PC-9 (cell line): Measurements from ENCODE around the gene OTOL1. TPM values are rescaled to one million over a fixed set of nuclear protein-coding genes. Genes with fewer than 3 reads are reported as not detected.
"Not testable (repeated sequence)": the region's sequence is repeated elsewhere in the genome, so short reads cannot be mapped to it uniquely, and the experiment has no call there.

Experiments used
- BruUV-seq: library from RNA; stranded (reverse); fragments of 400-500 nt; replicated peaks from 2 replicates; lab custom pipeline; 2021; lab: Mats Ljungman, UMichigan
- CTCF ChIA-PET: fragments of 300-600 bp; sonication (Branson Sonifier 250); formaldehyde crosslinking; loops from one replicate; lab custom pipeline; 2022; ENCODE audit warnings: antibody characterized with exemption; lab: Charles Lee
- POLR2A ChIA-PET: fragments of 300-600 bp; sonication (Branson Sonifier 250); formaldehyde crosslinking; loops from one replicate; lab custom pipeline; 2022; ENCODE audit warnings: antibody characterized with exemption; ENCODE audit not compliant: unreplicated experiment; lab: Charles Lee
- DNase-seq, 2 experiments: peaks; one replicate each; pipeline versions ENCODE4 v3.0.0 to v3.0.0-alpha.2; 2015 to 2022; ENCODE audit warnings: mixed read lengths in 1 of 2
- H2AFZ ChIP-seq: fragments of 200-600 bp; sonication (generic); 2 replicates; pipeline ENCODE4 v1.8.1; 2017; ENCODE audit warnings: antibody characterized with exemption
- H3F3A ChIP-seq: fragments of 200-600 bp; sonication (generic); 2 replicates; pipeline ENCODE4 v1.8.1; 2017; ENCODE audit warnings: antibody characterized with exemption, mild to moderate bottlenecking, low read depth; ENCODE audit not compliant: insufficient read depth
- H3K27ac ChIP-seq: fragments of 200-600 bp; sonication (generic); 2 replicates; pipeline ENCODE4 v1.6.1; 2016; ENCODE audit warnings: mixed run types
- H3K27me3 ChIP-seq: fragments of 200-600 bp; sonication (generic); 2 replicates; pipeline ENCODE4 v1.6.1; 2016; ENCODE audit warnings: low read depth, mixed run types; ENCODE audit not compliant: insufficient read depth
- H3K36me3 ChIP-seq: fragments of 200-600 bp; sonication (generic); 2 replicates; pipeline ENCODE4 v1.6.1; 2016; ENCODE audit warnings: low read depth, mixed run types
- H3K4me1 ChIP-seq: fragments of 200-600 bp; sonication (generic); replicated peaks from 2 replicates; pipeline ENCODE4 v1.6.1; 2016; ENCODE audit warnings: mixed run types; ENCODE audit not compliant: insufficient read depth
- H3K4me2 ChIP-seq: fragments of 200-600 bp; sonication (generic); 2 replicates; pipeline ENCODE4 v1.6.1; 2017; ENCODE audit warnings: mixed run types
- H3K4me3 ChIP-seq: fragments of 200-600 bp; sonication (generic); 2 replicates; pipeline ENCODE4 v1.6.1; 2016; ENCODE audit warnings: mixed run types
- H3K79me2 ChIP-seq: fragments of 200-600 bp; sonication (generic); 2 replicates; pipeline ENCODE4 v1.6.1; 2017; ENCODE audit warnings: low read depth, mixed run types
- H3K9me2 ChIP-seq: fragments of 200-600 bp; sonication (generic); 2 replicates; pipeline ENCODE4 v1.8.1; 2017; ENCODE audit warnings: mild to moderate bottlenecking; ENCODE audit not compliant: insufficient read depth
- H3K9me3 ChIP-seq: fragments of 200-600 bp; sonication (generic); 2 replicates; pipeline ENCODE4 v1.8.1; 2016; ENCODE audit warnings: low read depth; ENCODE audit not compliant: insufficient read depth
- H4K20me1 ChIP-seq: fragments of 200-600 bp; sonication (generic); 2 replicates; pipeline ENCODE4 v1.8.1; 2017; ENCODE audit not compliant: insufficient read depth
- EZH2 ChIP-seq: fragments of 200-600 bp; sonication (generic); IDR thresholded peaks from 2 replicates; pipeline ENCODE4 v1.8.0; 2017; ENCODE audit warnings: antibody characterized with exemption, low read depth
- intact Hi-C: fragments of 100-400 bp; cut with micrococcal nuclease; formaldehyde crosslinking; loops from one replicate; pipeline ENCODE4 v1.10.0; 2022; ENCODE audit not compliant: unreplicated experiment
- total RNA-seq: library from RNA; stranded (reverse); gene quantifications from 2 replicates; pipeline ENCODE4 v1.2.3, GENCODE V29; 2021
- TF ChIP-seq, protein P1 (sequence below): fragments of 200-600 bp; sonication (generic); conservative IDR thresholded peaks from 2 replicates; pipeline ENCODE4 v1.6.1; 2017; ENCODE audit warnings: mixed run types, antibody characterized with exemption, mild to moderate bottlenecking, moderate library complexity

OTOL1 gene
- total RNA-seq, 1 experiment from 2014 or later: not detected

DNA sequence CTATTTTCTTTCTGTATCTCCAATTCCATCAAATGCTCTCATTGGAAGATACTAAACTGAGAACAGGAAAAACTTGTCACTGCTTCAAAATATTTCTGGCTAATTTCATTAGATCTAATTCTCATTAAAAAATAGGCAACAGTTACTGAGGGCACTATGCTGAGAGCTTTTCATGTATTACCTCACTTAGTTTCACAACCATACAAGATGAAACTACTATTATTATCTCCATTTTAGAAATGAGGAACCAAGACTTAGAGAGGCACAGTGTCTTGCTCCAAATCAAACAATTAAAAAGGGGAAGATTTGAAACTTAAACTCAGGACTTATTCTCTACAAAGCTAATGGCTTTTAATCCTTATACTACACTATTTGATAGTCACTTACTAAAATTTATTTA lies 7.2 kb upstream of the OTOL1 start:
- no peaks in the 10 kb centered on the region for H3F3A ChIP-seq
- H3K4me2 ChIP-seq: no peak overlapping the region
- H3K36me3 ChIP-seq: no peaks in the 10 kb centered on the region
- TF ChIP-seq, protein P1, sequence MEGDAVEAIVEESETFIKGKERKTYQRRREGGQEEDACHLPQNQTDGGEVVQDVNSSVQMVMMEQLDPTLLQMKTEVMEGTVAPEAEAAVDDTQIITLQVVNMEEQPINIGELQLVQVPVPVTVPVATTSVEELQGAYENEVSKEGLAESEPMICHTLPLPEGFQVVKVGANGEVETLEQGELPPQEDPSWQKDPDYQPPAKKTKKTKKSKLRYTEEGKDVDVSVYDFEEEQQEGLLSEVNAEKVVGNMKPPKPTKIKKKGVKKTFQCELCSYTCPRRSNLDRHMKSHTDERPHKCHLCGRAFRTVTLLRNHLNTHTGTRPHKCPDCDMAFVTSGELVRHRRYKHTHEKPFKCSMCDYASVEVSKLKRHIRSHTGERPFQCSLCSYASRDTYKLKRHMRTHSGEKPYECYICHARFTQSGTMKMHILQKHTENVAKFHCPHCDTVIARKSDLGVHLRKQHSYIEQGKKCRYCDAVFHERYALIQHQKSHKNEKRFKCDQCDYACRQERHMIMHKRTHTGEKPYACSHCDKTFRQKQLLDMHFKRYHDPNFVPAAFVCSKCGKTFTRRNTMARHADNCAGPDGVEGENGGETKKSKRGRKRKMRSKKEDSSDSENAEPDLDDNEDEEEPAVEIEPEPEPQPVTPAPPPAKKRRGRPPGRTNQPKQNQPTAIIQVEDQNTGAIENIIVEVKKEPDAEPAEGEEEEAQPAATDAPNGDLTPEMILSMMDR: no peak
- TF ChIP-seq EZH2: no peak
- H3K27me3 ChIP-seq: no peaks in the 10 kb centered on the region
- no peak for DNase-seq
- H2AFZ ChIP-seq: no peak overlapping the region
- intact Hi-C loops: no loop called here
- H3K9me3 ChIP-seq: no peaks in the 10 kb centered on the region
- POLR2A ChIA-PET: no interaction called here
- no peaks in the 10 kb centered on the region for H4K20me1 ChIP-seq
- no peaks in the 10 kb centered on the region for H3K4me1 ChIP-seq
- no TSS peak for BruUV-seq
- CTCF ChIA-PET: no interaction called here
- H3K9me2 ChIP-seq: no peaks in the 10 kb centered on the region
- H3K4me3 ChIP-seq: no peak overlapping the region
- H3K79me2 ChIP-seq: no peaks in the 10 kb centered on the region
- no peak overlapping the region for H3K27ac ChIP-seq

DNA sequence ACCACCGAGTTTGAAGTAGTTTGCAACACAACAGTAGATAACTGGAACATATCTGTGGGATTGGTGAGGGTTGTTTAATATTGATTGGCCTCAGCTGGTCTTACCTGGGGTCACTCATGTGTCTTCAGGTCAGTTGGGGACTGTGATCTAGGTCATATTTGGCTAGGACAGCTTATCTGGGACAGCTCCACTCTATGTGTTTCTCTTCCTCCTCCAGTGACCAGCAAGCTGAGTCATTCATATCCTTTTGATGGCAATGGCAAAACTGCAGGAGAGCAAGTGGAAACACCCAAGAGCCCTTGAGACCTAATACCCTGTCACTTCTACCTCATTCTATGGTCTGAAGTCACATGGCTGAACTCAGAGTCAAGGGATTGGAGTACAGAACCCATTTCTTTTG lies 5.8 kb upstream of the OTOL1 start:
- DNase-seq, H3K4me1 ChIP-seq, CTCF ChIA-PET, H4K20me1 ChIP-seq, BruUV-seq, H2AFZ ChIP-seq, POLR2A ChIA-PET, H3F3A ChIP-seq, H3K9me2 ChIP-seq, H3K9me3 ChIP-seq, H3K27ac ChIP-seq, H3K4me2 ChIP-seq, H3K27me3 ChIP-seq, H3K4me3 ChIP-seq, intact Hi-C loops, H3K79me2 ChIP-seq, H3K36me3 ChIP-seq: not testable (repeated sequence)

DNA sequence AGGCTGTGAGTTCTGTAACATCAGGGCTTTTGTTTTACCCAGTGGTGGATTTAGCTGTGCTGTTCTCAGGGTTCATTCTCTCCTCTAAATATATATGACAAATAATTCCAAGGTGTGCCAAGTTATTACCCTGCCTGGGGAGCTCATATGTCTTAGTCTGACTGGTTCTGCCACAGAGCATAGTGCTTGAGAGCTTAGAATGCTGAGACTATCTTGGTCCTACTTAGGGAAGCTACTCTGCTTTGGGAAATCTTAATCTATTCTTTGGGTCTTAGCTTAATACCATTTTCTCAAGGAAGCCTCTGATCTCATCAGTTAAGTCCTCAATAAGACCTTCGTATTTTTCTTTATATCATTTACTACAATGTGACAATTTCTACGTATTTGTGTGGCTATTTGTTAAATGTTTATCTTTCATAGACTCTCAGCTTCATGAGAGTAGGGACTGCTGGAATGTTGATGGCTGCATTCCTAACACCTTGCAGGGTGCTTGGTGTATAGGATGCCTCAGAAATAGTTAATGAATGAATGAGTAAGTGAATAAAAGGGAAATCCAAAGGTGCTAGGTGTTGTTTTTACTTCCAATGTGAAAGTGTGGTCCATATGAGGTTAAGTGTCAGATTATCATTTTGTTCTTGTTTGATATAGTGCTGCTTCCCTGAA lies 1.8 kb downstream of the OTOL1 start:
- Histone ChIP-seq H3K27me3 (no peaks in the 10 kb centered on the region), H3K4me1 (no peaks in the 10 kb centered on the region), H3F3A (no peaks in the 10 kb centered on the region), H2AFZ (no peak overlapping the region), H3K4me2 (no peak overlapping the region), H3K9me2 (no peaks in the 10 kb centered on the region), H3K79me2 (no peaks in the 10 kb centered on the region), H3K4me3 (no peak overlapping the region), H3K36me3 (no peaks in the 10 kb centered on the region), H3K27ac (no peak overlapping the region), H3K9me3 (no peaks in the 10 kb centered on the region), H4K20me1 (no peaks in the 10 kb centered on the region)
- POLR2A ChIA-PET: interaction anchor here (0.6 kb wide), 1 partner anchor 52 kb away, joined by 6 read pairs; no protein-coding TSS in a partner anchor
- CTCF ChIA-PET: no interaction called here
- TF ChIP-seq, protein P1: no peak
- TF ChIP-seq EZH2: no peak
- no peak for DNase-seq
- no TSS peak for BruUV-seq
- intact Hi-C loops: loop anchor here (5.0 kb wide), 1 partner anchor 34 kb away; no protein-coding TSS in a partner anchor
